GM12878 (cell line): ENCODE results near the gene CCSER2. TPM values are rescaled to one million over a fixed set of nuclear protein-coding genes. Genes with fewer than 3 reads are reported as not detected.

Source experiments
- ATAC-seq: fragments of 200-7000 bp; cut with Tn5 transposase; 3 replicates; pipeline ENCODE4 v1.9.1; 2020; ENCODE audit warnings: mild to moderate bottlenecking, moderate library complexity
- BruUV-seq: library from RNA; stranded (reverse); fragments of 400-500 nt; replicated peaks from 2 replicates; lab custom pipeline; 2021; lab: Mats Ljungman, UMichigan
- CTCF ChIA-PET: fragments of 300-600 bp; sonication (Branson Sonifier 250); formaldehyde crosslinking; extraction: SDS; loops from one replicate; lab custom pipeline; 2021; ENCODE audit warnings: inconsistent platforms; lab: Yijun Ruan, JAX
- POLR2A ChIA-PET: fragments of 350-600 bp; formaldehyde crosslinking; extraction: SDS; loops from one replicate; lab custom pipeline; 2021; ENCODE audit warnings: inconsistent platforms; lab: Charles Lee
- RAD21 ChIA-PET: fragments of 300-600 bp; sonication (Branson Sonifier 250); formaldehyde crosslinking; loops from one replicate; lab custom pipeline; 2023; ENCODE audit warnings: antibody characterized with exemption; ENCODE audit not compliant: unreplicated experiment; lab: Charles Lee
- SMC1A ChIA-PET: fragments of 300-600 bp; sonication (Branson Sonifier 250); formaldehyde crosslinking; loops from one replicate; lab custom pipeline; 2023; ENCODE audit not compliant: unreplicated experiment, uncharacterized antibody; lab: Charles Lee
- DNase-seq: peaks from one replicate; pipeline ENCODE4 v3.0.0-alpha.2; 2011; ENCODE audit warnings: low read depth, low spot score
- FAIRE-seq: peaks from 3 replicates; lab custom pipeline; 2011; peaks lifted over from hg19 to GRCh38; lab: Jason Lieb, UNC
- H2AFZ ChIP-seq: 2 replicates; pipeline ENCODE4 v1.6.0; 2011; ENCODE audit warnings: low read depth, low read length, control low read depth; ENCODE audit not compliant: control insufficient read depth
- H3K27ac ChIP-seq: 2 replicates; pipeline ENCODE4 v1.5.1; 2011; ENCODE audit warnings: control low read depth; ENCODE audit not compliant: control insufficient read depth, insufficient read depth
- H3K27me3 ChIP-seq, 2 experiments: replicated peaks in 1 of 2; 2 replicates each; pipeline versions ENCODE4 v1.6.0 to v1.6.1; 2011; ENCODE audit warnings: low read length in 1 of 2; ENCODE audit not compliant: control insufficient read depth in 2 of 2, insufficient read depth in 2 of 2
- H3K36me3 ChIP-seq, 2 experiments: 2 replicates each; pipeline ENCODE4 v1.5.1; 2011; ENCODE audit warnings: low read length in 1 of 2; ENCODE audit not compliant: control insufficient read depth in 2 of 2, insufficient read depth in 2 of 2
- H3K4me1 ChIP-seq: 2 replicates; pipeline ENCODE4 v1.6.1; 2011; ENCODE audit warnings: mild to moderate bottlenecking, low read length, moderate library complexity, mixed read lengths; ENCODE audit not compliant: control insufficient read depth, insufficient read depth
- H3K4me2 ChIP-seq: 2 replicates; pipeline ENCODE4 v1.6.0; 2011; ENCODE audit warnings: control low read depth; ENCODE audit not compliant: control insufficient read depth, insufficient read depth
- H3K4me3 ChIP-seq: fragments of 200-600 bp; sonication (generic); 2 replicates; pipeline ENCODE4 v1.5.1; 2016
- H3K79me2 ChIP-seq: 2 replicates; pipeline ENCODE4 v1.6.0; 2011; ENCODE audit warnings: low read length; ENCODE audit not compliant: control insufficient read depth, insufficient read depth
- H3K9ac ChIP-seq: 2 replicates; pipeline ENCODE4 v1.8.0; 2011; ENCODE audit warnings: low read length, control low read depth, mixed read lengths; ENCODE audit not compliant: control insufficient read depth, insufficient read depth
- H3K9me3 ChIP-seq: replicated peaks from 3 replicates; pipeline ENCODE4 v1.5.1; 2011; ENCODE audit warnings: mild to moderate bottlenecking, low read length; ENCODE audit not compliant: control insufficient read depth, insufficient read depth
- H4K20me1 ChIP-seq: 2 replicates; pipeline ENCODE4 v1.6.0; 2011; ENCODE audit not compliant: control insufficient read depth, insufficient read depth
- LARP7 ChIP-seq: fragments of 450-650 bp; IDR thresholded peaks from 2 replicates; pipeline ENCODE4 v1.6.1; 2017; ENCODE audit warnings: mild to moderate bottlenecking
- POLR2A ChIP-seq: IDR thresholded peaks from 2 replicates; pipeline ENCODE4 v1.6.1; 2011; ENCODE audit warnings: low read depth, mild to moderate bottlenecking, low read length
- RELB ChIP-seq: fragments of 450-650 bp; IDR thresholded peaks from 2 replicates; pipeline ENCODE4 v1.6.1; 2017; ENCODE audit warnings: low read depth, mild to moderate bottlenecking, moderate library complexity
- TCF7 ChIP-seq: IDR thresholded peaks from 2 replicates; pipeline ENCODE4 v1.6.1; 2014; ENCODE audit warnings: antibody characterized with exemption, borderline replicate concordance
- in situ Hi-C: fragments of 300-500 bp; cut with MboI; formaldehyde crosslinking; loops from 9 replicates; pipeline ENCODE4 v1.14.3; 2018; ENCODE audit warnings: mixed read lengths
- intact Hi-C: fragments of 100-400 bp; cut with micrococcal nuclease; formaldehyde crosslinking; loops from one replicate; pipeline ENCODE4 v1.14.2; 2022; ENCODE audit not compliant: unreplicated experiment
- polyA plus RNA-seq, 11 experiments: library from polyadenylated mRNA; depleted of rRNA in 4 of 11; unstranded in 6 of 11; stranded (reverse) in 5 of 11; fragments of >200 nt; fragmentation: Nextera tagmentation in 4 of 11; fragmentation: Illumina TruSeq in 1 of 11; extraction: Ambion mirVana in 4 of 11; extraction: Trizol in 1 of 11; gene quantifications; 1 replicate in 1 of 11; 2 replicates in 10 of 11; pipeline versions ENCODE4 v1.2.1 to v1.2.3, GENCODE V29; 2011 to 2016; ENCODE audit warnings: inconsistent platforms in 2 of 11, missing spikeins in 2 of 11, low read depth in 1 of 11
- total RNA-seq, 4 experiments: library from RNA; depleted of rRNA in 3 of 4; stranded (reverse); fragments of >200 nt in 3 of 4; fragmentation: Illumina TruSeq in 1 of 4; extraction: Trizol in 1 of 4; gene quantifications; 2 replicates each; pipeline versions ENCODE4 v1.2.1 to v1.2.3, GENCODE V29; 2013 to 2021

Gene CCSER2
- total and polyA plus RNA-seq, 10 of the 15 experiments (the other 5 are each of a cell fraction or from before 2014, with no cell fraction given), result 4.7 to 18.8 (median 13.2) TPM

DNA sequence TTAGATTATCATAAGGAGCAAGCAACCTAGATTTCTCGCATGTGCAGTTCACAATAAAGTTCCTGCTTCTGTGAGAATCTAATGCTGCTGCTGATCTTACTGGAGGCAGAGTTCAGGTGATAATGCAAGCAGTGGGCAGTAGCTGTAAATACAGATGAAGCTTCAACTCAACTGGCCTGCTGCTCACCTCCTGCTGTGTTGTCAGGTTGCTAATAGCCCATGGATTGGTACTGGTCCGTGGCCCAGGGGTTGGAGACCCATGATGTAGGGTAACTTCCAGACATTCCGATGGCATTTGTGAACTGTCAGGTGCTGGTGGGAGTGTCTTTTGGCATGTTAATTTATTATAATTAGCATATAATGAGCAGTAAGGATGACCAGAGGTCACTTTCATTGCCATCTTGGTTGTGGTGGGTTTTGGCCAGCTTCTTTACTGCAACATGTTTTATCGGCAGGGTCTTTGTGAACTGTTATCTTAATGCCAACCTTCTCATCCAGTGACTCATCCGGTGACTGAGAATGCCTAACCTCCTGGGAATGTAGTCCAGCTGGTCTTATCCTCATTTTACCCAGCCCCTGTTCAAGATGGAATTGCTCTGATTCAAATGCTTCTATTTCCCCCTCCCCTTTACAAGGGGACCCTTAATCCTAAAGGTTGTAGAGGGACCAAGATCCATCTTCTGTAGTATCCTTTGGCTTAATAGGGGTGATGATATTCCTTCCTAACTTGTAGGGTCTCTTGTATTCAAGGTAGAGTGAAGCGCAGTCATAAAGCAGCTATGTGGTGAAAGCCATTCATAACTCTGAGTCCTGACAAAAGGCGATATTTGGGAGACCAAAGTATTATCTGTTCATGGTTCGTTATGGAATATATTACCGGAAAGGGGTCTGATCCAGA is 165.8 kb downstream of the CCSER2 start (continued):
- TF ChIP-seq POLR2A, result no peak

DNA sequence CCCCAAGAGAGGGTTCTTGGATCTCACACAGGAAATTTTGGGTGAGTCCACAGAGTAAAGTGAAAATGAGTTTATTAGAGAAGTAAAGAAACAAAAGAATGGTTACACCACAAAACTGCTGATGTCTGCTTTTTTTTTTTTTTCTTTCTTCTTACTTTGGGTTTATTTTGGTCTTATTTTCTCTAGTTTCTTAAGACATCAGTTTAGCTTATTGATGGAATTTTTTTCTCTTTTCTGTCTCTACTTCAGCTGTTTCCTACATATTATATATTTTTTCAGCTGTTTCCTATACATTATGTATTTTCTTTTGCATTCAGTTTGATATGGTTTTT is 166.4 kb downstream of the CCSER2 start:
- ChIA-PET POLR2A (interaction anchor here (0.6 kb wide), 1 partner anchor 43 kb away, joined by 5 read pairs; no protein-coding TSS in a partner anchor), RAD21 (no interaction called here), CTCF (interaction anchor here (0.6 to 0.7 kb wide), 2 partner anchors 34 to 168 kb away, joined by 3 read pairs; no protein-coding TSS in a partner anchor), SMC1A (interaction anchor here (0.7 kb wide), 1 partner anchor 13 kb away, joined by 3 read pairs; no protein-coding TSS in a partner anchor)
- H3K4me1 ChIP-seq, result no peaks in the 10 kb centered on the region
- ATAC-seq, result no peak
- FAIRE-seq, result no peak
- no peak overlapping the region for H3K9ac ChIP-seq
- intact Hi-C loops (no loop called here), in situ Hi-C loops (no loop called here)
- H2AFZ ChIP-seq, result no peak overlapping the region
- no peaks in the 10 kb centered on the region for H4K20me1 ChIP-seq
- H3K4me2 ChIP-seq, result no peak overlapping the region
- TF ChIP-seq RELB (no peak), TCF7 (no peak), LARP7 (no peak)
- DNase-seq, result no peak
- H3K9me3 ChIP-seq, result no peaks in the 10 kb centered on the region
- no peak overlapping the region for H3K27ac ChIP-seq
- no peaks in the 10 kb centered on the region for H3K27me3 ChIP-seq
- H3K79me2 ChIP-seq, result no peaks in the 10 kb centered on the region
- BruUV-seq, result no TSS peak
- H3K4me3 ChIP-seq, result no peak overlapping the region
- no peaks in the 10 kb centered on the region for H3K36me3 ChIP-seq
